GM12878 (cell line): ENCODE measurements around the gene SRM. TPM values are rescaled to one million over a fixed set of nuclear protein-coding genes. Genes with fewer than 3 reads are reported as not detected.

Experiments used
- ATAC-seq: fragments of 200-7000 bp; cut with Tn5 transposase; 3 replicates; pipeline ENCODE4 v1.9.1; 2020; ENCODE audit warnings: mild to moderate bottlenecking, moderate library complexity
- BruUV-seq: library from RNA; stranded (reverse); fragments of 400-500 nt; replicated peaks from 2 replicates; lab custom pipeline; 2021; lab: Mats Ljungman, UMichigan
- CTCF ChIA-PET: fragments of 300-600 bp; sonication (Branson Sonifier 250); formaldehyde crosslinking; extraction: SDS; loops from one replicate; lab custom pipeline; 2021; ENCODE audit warnings: inconsistent platforms; lab: Yijun Ruan, JAX
- POLR2A ChIA-PET: fragments of 350-600 bp; formaldehyde crosslinking; extraction: SDS; loops from one replicate; lab custom pipeline; 2021; ENCODE audit warnings: inconsistent platforms; lab: Charles Lee
- RAD21 ChIA-PET: fragments of 300-600 bp; sonication (Branson Sonifier 250); formaldehyde crosslinking; loops from one replicate; lab custom pipeline; 2023; ENCODE audit warnings: antibody characterized with exemption; ENCODE audit not compliant: unreplicated experiment; lab: Charles Lee
- SMC1A ChIA-PET: fragments of 300-600 bp; sonication (Branson Sonifier 250); formaldehyde crosslinking; loops from one replicate; lab custom pipeline; 2023; ENCODE audit not compliant: unreplicated experiment, uncharacterized antibody; lab: Charles Lee
- DNase-seq: peaks from one replicate; pipeline ENCODE4 v3.0.0-alpha.2; 2011; ENCODE audit warnings: low read depth, low spot score
- FAIRE-seq: peaks from 3 replicates; lab custom pipeline; 2011; peaks lifted over from hg19 to GRCh38; lab: Jason Lieb, UNC
- H2AFZ ChIP-seq: 2 replicates; pipeline ENCODE4 v1.6.0; 2011; ENCODE audit warnings: low read depth, low read length, control low read depth; ENCODE audit not compliant: control insufficient read depth
- H3K27ac ChIP-seq: 2 replicates; pipeline ENCODE4 v1.5.1; 2011; ENCODE audit warnings: control low read depth; ENCODE audit not compliant: control insufficient read depth, insufficient read depth
- H3K27me3 ChIP-seq, 2 experiments: replicated peaks in 1 of 2; 2 replicates each; pipeline versions ENCODE4 v1.6.0 to v1.6.1; 2011; ENCODE audit warnings: low read length in 1 of 2; ENCODE audit not compliant: control insufficient read depth in 2 of 2, insufficient read depth in 2 of 2
- H3K36me3 ChIP-seq, 2 experiments: 2 replicates each; pipeline ENCODE4 v1.5.1; 2011; ENCODE audit warnings: low read length in 1 of 2; ENCODE audit not compliant: control insufficient read depth in 2 of 2, insufficient read depth in 2 of 2
- H3K4me1 ChIP-seq: 2 replicates; pipeline ENCODE4 v1.6.1; 2011; ENCODE audit warnings: mild to moderate bottlenecking, low read length, moderate library complexity, mixed read lengths; ENCODE audit not compliant: control insufficient read depth, insufficient read depth
- H3K4me2 ChIP-seq: 2 replicates; pipeline ENCODE4 v1.6.0; 2011; ENCODE audit warnings: control low read depth; ENCODE audit not compliant: control insufficient read depth, insufficient read depth
- H3K4me3 ChIP-seq: fragments of 200-600 bp; sonication (generic); 2 replicates; pipeline ENCODE4 v1.5.1; 2016
- H3K79me2 ChIP-seq: 2 replicates; pipeline ENCODE4 v1.6.0; 2011; ENCODE audit warnings: low read length; ENCODE audit not compliant: control insufficient read depth, insufficient read depth
- H3K9ac ChIP-seq: 2 replicates; pipeline ENCODE4 v1.8.0; 2011; ENCODE audit warnings: low read length, control low read depth, mixed read lengths; ENCODE audit not compliant: control insufficient read depth, insufficient read depth
- H3K9me3 ChIP-seq: replicated peaks from 3 replicates; pipeline ENCODE4 v1.5.1; 2011; ENCODE audit warnings: mild to moderate bottlenecking, low read length; ENCODE audit not compliant: control insufficient read depth, insufficient read depth
- H4K20me1 ChIP-seq: 2 replicates; pipeline ENCODE4 v1.6.0; 2011; ENCODE audit not compliant: control insufficient read depth, insufficient read depth
- ATF7 ChIP-seq: fragments of 450-650 bp; IDR thresholded peaks from 2 replicates; pipeline ENCODE4 v1.6.1; 2016; ENCODE audit warnings: low read depth, mild to moderate bottlenecking
- JUNB ChIP-seq: IDR thresholded peaks from 2 replicates; pipeline ENCODE4 v1.6.1; 2016; ENCODE audit warnings: antibody characterized with exemption, mild to moderate bottlenecking
- MXI1 ChIP-seq: fragments of 150-350 bp; IDR thresholded peaks from 2 replicates; pipeline ENCODE4 v1.6.1; 2011; ENCODE audit warnings: low read depth, mild to moderate bottlenecking, inconsistent platforms, low read length, improper control_type of control experiment
- POLR2AphosphoS5 ChIP-seq: IDR thresholded peaks from 2 replicates; pipeline ENCODE4 v1.6.1; 2011; ENCODE audit warnings: mild to moderate bottlenecking, low read length, inconsistent platforms
- RCOR1 ChIP-seq: conservative IDR thresholded peaks from 2 replicates; pipeline ENCODE4 v1.6.1; 2012; ENCODE audit warnings: low read depth, low read length, improper control_type of control experiment
- SMAD5 ChIP-seq: IDR thresholded peaks from 2 replicates; pipeline ENCODE4 v1.6.1; 2016; ENCODE audit warnings: antibody characterized with exemption, low read depth
- TARDBP ChIP-seq: IDR thresholded peaks from 2 replicates; pipeline ENCODE4 v1.6.1; 2016; ENCODE audit warnings: borderline replicate concordance
- WGBS: methylation state at CpG from one replicate; pipeline ENCODE4 v1.1.6; 2016; ENCODE audit warnings: low lambda C conversion rate; ENCODE audit not compliant: insufficient replicate concordance, insufficient coverage; ENCODE audit errors: missing lambda C conversion rate; 5-methylcytosine and 5-hydroxymethylcytosine counted together
- in situ Hi-C: fragments of 300-500 bp; cut with MboI; formaldehyde crosslinking; loops from 9 replicates; pipeline ENCODE4 v1.14.3; 2018; ENCODE audit warnings: mixed read lengths
- intact Hi-C: fragments of 100-400 bp; cut with micrococcal nuclease; formaldehyde crosslinking; loops from one replicate; pipeline ENCODE4 v1.14.2; 2022; ENCODE audit not compliant: unreplicated experiment
- polyA plus RNA-seq, 11 experiments: library from polyadenylated mRNA; depleted of rRNA in 4 of 11; unstranded in 6 of 11; stranded (reverse) in 5 of 11; fragments of >200 nt; fragmentation: Nextera tagmentation in 4 of 11; fragmentation: Illumina TruSeq in 1 of 11; extraction: Ambion mirVana in 4 of 11; extraction: Trizol in 1 of 11; gene quantifications; 1 replicate in 1 of 11; 2 replicates in 10 of 11; pipeline versions ENCODE4 v1.2.1 to v1.2.3, GENCODE V29; 2011 to 2016; ENCODE audit warnings: inconsistent platforms in 2 of 11, missing spikeins in 2 of 11, low read depth in 1 of 11
- total RNA-seq, 4 experiments: library from RNA; depleted of rRNA in 3 of 4; stranded (reverse); fragments of >200 nt in 3 of 4; fragmentation: Illumina TruSeq in 1 of 4; extraction: Trizol in 1 of 4; gene quantifications; 2 replicates each; pipeline versions ENCODE4 v1.2.1 to v1.2.3, GENCODE V29; 2013 to 2021
- TF ChIP-seq, protein P1 (sequence below): fragments of 450-650 bp; IDR thresholded peaks from 2 replicates; pipeline ENCODE4 v1.6.1; 2017; ENCODE audit warnings: mild to moderate bottlenecking, moderate library complexity

Gene SRM
- total and polyA plus RNA-seq, 10 of the 15 experiments (the other 5 are each of a cell fraction or from before 2014, with no cell fraction given), result 16.7 to 255 (median 81.2) TPM

DNA sequence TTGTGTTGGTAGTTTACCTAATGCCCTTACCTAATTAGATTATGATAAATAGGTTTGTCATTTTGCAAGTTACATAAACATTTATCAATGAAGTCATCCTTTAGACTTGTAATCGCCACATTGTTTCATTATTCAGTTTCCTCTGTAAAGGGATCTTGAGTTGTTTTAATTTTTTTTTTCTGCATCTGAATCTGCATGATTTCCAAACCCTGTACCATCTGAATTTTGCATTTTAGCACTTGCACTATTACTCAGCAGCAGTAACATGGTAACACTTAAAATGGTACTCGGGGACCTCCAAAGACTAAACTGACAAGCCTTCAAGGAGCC is 35.0 kb downstream of the SRM start:
- ChIA-PET RAD21 (no interaction called here), CTCF (interaction anchor here (2.3 kb wide), 1 partner anchor 13 kb away, joined by 11 read pairs; no protein-coding TSS in a partner anchor), SMC1A (interaction anchor here (1.1 kb wide), 1 partner anchor 13 kb away, joined by 3 read pairs; no protein-coding TSS in a partner anchor), POLR2A (no interaction called here)
- peaks cover 8 to 53% of the 10 kb centered on the region in 2 experiments for H3K36me3 ChIP-seq
- H3K4me1 ChIP-seq, result no peaks in the 10 kb centered on the region
- no peak overlapping the region for H3K4me3 ChIP-seq
- no peaks in the 10 kb centered on the region for H3K27me3 ChIP-seq
- FAIRE-seq (no peak), DNase-seq (no peak), ATAC-seq (no peak)
- H3K27ac ChIP-seq, result no peak overlapping the region
- TF ChIP-seq TARDBP (no peak), ATF7 (no peak), JUNB (no peak), MXI1 (no peak), SMAD5 (no peak), POLR2AphosphoS5 (peak; percentile 17; the same call in 1 of the 2 replicates), RCOR1 (no peak)
- TF ChIP-seq, protein P1, sequence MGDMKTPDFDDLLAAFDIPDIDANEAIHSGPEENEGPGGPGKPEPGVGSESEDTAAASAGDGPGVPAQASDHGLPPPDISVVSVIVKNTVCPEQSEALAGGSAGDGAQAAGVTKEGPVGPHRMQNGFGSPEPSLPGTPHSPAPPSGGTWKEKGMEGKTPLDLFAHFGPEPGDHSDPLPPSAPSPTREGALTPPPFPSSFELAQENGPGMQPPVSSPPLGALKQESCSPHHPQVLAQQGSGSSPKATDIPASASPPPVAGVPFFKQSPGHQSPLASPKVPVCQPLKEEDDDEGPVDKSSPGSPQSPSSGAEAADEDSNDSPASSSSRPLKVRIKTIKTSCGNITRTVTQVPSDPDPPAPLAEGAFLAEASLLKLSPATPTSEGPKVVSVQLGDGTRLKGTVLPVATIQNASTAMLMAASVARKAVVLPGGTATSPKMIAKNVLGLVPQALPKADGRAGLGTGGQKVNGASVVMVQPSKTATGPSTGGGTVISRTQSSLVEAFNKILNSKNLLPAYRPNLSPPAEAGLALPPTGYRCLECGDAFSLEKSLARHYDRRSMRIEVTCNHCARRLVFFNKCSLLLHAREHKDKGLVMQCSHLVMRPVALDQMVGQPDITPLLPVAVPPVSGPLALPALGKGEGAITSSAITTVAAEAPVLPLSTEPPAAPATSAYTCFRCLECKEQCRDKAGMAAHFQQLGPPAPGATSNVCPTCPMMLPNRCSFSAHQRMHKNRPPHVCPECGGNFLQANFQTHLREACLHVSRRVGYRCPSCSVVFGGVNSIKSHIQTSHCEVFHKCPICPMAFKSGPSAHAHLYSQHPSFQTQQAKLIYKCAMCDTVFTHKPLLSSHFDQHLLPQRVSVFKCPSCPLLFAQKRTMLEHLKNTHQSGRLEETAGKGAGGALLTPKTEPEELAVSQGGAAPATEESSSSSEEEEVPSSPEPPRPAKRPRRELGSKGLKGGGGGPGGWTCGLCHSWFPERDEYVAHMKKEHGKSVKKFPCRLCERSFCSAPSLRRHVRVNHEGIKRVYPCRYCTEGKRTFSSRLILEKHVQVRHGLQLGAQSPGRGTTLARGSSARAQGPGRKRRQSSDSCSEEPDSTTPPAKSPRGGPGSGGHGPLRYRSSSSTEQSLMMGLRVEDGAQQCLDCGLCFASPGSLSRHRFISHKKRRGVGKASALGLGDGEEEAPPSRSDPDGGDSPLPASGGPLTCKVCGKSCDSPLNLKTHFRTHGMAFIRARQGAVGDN, result no peak
- no peaks in the 10 kb centered on the region; the same call in 1 of the 2 replicates for H3K79me2 ChIP-seq
- H3K9me3 ChIP-seq, result no peaks in the 10 kb centered on the region
- no peak overlapping the region for H2AFZ ChIP-seq
- 7% methylated on average over 2 of the region's 2 CpGs for WGBS
- no TSS peak for BruUV-seq
- H4K20me1 ChIP-seq, result peaks cover 2% of the 10 kb centered on the region; the same call in 1 of the 2 replicates
- intact Hi-C loops, result no loop called here
- no peak overlapping the region for H3K9ac ChIP-seq
- H3K4me2 ChIP-seq, result no peak overlapping the region
- in situ Hi-C loops, result no loop called here
